8988T (cell line): ENCODE data around the gene DISP3.
"Not testable (repeated sequence)": the region's sequence is repeated elsewhere in the genome, so short reads cannot be mapped to it uniquely, and the experiment has no call there.

Experiments
- DNase-seq: peaks from one replicate; pipeline ENCODE4 v3.0.0; 2011

The DISP3 gene

GRCh38 chr1:11580049-11580448, 101.1 kb downstream of the DISP3 start:
- DNase-seq: not testable (repeated sequence)

DNA sequence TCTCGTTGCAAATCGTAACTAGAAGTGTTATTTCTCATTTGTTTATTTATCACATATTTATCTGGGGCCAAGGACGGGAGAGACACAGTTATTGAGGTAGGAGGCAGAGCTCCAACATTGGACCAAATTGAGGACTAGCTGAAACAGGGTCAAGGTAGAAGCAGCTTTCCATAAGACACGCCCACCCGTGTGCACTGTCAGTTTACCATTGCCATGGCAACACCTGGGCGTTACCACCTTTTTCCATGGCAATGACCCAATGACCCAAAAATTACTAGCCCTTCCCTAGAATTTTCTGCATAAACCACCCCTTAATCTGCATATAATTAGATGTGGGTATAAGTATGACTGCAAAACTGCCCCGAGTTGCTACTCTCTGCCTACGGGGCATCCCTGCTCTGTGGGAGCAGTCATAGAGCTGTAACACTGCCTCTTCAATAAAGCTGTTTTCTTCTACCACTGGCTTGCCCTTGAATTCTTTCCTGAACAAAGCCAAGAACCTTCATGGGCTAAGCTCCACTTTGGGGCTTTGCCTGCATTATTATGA, 102.6 kb downstream of the DISP3 start:
- DNase-seq: no peak

DNA sequence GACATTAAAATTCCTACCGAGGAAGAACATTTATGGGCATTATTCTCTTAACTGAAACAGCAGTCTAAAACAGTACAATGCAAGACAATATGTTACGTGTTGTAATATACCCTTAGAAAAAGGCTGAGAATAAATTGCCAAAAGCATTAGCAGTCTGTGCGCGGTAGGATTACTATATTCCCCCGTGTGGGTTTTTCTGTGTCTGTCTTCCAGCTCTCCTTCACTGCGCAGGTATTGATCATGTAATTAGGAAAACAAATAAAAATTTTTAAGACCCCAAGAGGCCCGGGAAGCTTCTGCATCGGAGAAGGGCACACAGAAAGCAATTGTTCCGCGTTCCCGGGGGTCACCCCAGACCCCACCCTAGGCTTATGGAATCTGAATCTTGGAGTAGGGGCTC, 106.4 kb downstream of the DISP3 start:
- DNase-seq: no peak
